GM12874 (cell line): ENCODE results near the gene JMJD6.

ENCODE experiments used
- TF ChIP-seq, protein P1 (sequence below): IDR thresholded peaks from 2 replicates; pipeline ENCODE4 v1.5.1; 2011; ENCODE audit warnings: low read depth, mild to moderate bottlenecking, control low read depth, low read length, moderate library complexity; ENCODE audit not compliant: insufficient read depth

The JMJD6 gene

DNA sequence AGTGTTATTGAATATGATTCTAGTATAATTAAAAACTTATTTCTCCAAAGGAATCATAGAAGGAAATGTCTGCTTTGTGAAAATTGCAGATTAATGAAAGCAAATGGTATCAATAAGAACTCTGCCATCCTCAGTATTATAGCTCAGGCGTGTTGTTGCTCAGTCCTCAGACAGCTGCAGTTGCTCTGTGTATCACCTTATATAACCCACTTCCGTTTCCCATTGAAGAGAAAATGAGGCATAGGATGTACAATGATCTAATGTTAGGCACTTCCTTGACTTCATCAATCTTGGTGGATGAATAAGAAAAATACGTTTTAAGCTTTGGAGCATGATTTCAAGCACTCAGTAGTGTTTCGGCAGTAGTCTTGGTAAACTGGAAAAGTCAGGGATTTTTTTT is 25.6 kb upstream of the JMJD6 start:
- TF ChIP-seq, protein P1, sequence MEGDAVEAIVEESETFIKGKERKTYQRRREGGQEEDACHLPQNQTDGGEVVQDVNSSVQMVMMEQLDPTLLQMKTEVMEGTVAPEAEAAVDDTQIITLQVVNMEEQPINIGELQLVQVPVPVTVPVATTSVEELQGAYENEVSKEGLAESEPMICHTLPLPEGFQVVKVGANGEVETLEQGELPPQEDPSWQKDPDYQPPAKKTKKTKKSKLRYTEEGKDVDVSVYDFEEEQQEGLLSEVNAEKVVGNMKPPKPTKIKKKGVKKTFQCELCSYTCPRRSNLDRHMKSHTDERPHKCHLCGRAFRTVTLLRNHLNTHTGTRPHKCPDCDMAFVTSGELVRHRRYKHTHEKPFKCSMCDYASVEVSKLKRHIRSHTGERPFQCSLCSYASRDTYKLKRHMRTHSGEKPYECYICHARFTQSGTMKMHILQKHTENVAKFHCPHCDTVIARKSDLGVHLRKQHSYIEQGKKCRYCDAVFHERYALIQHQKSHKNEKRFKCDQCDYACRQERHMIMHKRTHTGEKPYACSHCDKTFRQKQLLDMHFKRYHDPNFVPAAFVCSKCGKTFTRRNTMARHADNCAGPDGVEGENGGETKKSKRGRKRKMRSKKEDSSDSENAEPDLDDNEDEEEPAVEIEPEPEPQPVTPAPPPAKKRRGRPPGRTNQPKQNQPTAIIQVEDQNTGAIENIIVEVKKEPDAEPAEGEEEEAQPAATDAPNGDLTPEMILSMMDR, result no peak

DNA sequence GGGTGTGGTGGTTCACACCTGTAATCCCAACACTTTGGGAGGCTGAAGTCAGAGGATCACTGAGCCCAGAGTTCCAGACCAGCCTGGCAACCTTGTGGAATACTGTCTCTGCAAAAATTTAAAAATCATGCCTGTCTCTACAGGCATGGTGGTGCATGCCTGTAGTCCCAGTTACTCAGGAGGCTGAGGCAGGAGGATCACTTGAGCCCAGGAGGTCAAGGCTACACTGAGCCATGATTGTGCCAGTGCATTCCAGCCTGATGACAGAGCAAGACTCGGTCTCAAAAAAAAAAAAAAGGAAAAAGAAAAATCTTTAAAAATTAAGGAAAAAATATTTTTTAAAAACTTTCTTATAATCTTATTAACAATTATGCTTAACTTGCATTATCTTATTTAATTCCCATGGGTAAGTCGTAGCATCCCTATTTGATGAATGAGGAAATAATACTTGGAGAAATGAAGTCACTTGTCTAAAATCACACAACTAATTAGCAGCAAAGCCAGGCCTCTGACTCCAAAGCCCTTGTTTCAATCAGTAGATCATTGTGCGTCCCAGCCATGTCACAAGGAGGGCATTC is 25.1 kb upstream of the JMJD6 start:
- TF ChIP-seq, protein P1, result no peak

DNA sequence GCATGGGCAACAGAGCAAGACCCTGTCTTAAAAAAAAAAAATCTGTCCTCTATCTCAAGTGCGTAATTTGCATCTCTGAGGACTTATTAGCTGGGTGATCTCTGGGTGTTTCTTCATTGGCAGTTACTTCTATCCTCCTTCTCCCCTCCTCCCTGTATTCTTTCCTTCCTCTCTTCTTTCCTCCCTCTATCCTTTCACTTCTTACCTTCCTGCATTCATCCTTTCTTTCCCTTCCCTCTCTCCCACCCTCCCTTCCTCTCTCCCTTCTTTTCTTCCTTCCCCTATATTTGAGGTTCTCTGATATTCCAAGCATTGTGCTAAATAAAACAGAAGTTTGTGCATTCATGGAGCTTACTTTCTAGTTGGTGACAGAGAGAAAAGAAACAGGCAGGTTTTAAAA is 22.3 kb upstream of the JMJD6 start:
- TF ChIP-seq, protein P1, result no peak

DNA sequence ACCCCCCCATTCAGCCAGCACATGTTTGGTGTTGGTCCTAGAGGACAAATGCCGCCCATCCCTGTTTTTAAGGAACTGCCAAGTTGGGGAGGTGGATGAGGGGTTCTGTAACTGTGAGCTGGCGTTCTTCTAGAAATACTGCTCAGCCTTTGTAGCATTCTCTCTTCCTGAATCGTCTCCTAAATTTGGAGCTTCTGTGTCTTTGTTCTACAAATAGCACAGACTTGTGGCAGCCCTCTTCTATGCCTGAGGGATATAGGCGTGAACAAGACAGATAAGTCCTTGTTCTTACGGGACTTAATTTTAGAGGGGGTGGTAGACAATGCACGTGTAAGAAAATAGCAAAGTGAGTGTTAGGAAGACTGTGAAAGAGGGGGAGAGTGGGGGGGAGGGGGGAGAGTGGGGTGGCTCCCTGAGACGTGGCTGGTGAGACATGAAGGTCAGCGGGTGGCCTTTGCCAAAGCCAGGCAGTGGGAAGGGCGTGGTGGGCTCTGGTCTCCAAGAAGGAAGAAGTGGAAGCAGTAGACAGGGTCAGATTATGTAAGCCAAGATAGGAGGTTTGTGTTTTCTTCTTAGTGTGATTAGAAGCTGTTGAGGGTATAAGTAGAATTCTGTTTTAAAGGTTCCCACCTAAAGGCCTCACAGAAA is 21.4 kb upstream of the JMJD6 start:
- TF ChIP-seq, protein P1, result no peak

DNA sequence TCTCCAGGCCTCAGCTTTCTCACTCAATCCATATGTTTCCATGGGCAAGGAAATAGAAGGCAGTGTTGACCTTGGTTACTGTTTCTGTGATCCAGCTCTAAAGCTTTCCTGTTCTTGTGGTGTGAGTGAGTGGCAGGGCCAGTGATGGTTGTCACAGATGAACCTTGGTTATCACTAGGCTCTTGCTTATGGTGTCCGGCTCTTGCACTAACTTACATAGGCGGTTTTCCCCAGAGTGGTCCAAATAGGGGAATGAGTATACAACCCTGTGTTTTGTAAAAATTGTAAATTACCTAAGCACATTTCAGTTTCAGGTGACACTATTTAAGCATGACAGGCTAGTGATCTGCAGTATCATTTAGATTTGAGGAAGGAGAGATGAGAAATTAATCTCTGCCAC is 18.3 kb upstream of the JMJD6 start:
- TF ChIP-seq, protein P1, result no peak

DNA sequence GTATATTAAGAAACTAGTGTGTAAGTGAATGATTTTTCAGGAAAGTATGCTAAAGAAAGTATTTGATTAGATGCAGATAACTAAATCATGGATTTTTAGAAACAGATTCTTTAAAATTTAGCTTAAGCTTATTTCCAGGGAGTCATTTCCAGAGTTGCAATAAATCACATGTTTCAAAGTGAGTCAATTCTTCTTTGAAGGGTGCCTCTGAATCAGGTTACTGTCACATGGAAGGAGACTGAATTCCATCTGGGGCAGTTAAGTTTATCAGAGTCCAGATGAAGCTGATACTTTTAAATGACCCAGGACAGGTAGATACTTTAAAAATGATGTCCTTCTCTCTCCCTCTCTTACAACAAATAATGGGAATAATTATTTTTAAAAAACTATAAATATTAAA is 16.6 kb upstream of the JMJD6 start:
- TF ChIP-seq, protein P1, result no peak

DNA sequence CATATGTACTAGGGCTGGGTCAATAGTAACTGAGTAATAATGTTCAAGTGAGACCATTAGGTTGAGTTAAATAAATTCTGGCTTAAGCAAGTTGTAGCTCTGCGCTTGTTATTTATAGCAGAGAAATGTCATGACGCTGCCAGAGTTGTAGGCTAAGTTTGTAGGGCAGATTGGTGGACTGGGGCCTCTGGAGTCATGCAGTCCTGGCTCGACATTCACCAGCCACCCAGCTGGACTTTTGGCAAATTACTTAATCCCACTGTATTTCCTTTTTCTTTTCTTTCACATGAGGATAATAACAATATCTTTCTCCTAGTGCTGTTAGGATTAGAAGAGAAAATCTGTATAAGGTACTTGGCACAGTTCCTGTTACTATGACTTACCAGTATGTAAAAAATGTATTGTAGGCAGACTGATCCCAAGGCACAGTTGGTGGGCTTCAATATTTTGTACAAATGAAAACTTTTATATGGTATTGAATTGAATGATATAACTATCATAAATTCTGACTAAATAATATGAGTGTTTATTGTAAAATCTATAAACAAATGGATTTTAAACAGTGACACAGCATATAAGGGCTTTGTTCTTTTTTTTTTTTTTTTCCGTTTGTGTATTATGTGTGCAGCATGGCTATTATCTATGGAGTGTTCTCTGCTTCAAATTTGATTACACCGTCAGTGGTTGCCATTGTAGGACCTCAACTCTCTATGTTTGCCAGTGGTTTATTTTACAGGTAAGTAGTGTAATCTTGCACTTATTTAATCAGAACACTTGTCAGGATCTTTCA is 14.1 kb upstream of the JMJD6 start:
- TF ChIP-seq, protein P1, result no peak
